ENCODE results near the gene DEPDC5. TPM values are rescaled to one million over a fixed set of nuclear protein-coding genes. Genes with fewer than 3 reads are reported as not detected.

The DEPDC5 gene
- total RNA-seq, 1 experiment from 2014 or later = 7.8 TPM

DNA sequence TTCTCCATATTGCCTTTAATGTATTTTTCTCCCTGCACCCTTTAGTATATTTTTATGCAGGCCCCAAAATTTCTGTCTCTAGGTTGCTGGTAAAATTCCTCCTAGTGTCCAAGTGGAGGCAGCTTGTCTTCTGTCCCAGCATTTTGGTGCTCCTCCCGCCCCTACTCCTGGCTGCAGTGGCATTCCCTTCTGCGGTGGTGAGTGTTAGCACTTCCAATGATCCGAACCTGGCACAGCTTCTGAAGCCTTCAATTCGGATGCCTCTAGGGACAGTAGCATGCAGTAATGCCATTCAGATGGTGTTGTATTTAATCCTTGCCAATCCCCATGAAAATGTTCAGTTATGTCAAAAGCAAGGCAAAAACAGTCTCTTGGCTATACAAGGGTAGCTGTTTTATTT lies 196.4 kb downstream of the DEPDC5 start:
- no peak for DNase-seq (ENCODE audit: low read depth)

- DNase-seq (ENCODE audit: low read depth) = no peak
These were observed 197.6 kb downstream of the DEPDC5 start for GRCh38 chr22:31951194-31952093.

DNA sequence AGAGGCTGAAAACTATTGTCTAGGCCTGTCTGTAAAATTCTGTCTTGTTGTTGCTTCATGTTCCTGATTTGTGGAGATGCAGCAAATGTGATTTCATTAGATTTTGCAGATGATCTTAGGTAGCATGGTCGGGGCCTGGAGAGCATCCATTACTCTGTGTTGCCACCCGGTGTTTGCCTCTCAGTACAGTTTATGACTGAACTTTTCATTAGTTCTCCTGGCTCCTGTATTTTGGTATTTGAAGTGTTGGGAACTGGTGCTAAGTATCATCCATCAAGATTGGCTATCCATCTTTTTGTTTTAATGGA lies 198.2 kb downstream of the DEPDC5 start:
- no peak for DNase-seq (ENCODE audit: low read depth)

GRCh38 chr22:31952472-31952871 lies 198.7 kb downstream of the DEPDC5 start:
- peak; percentile 51 for DNase-seq (ENCODE audit: low read depth)

- DNase-seq (ENCODE audit: low read depth) = no peak
These were observed 199.4 kb downstream of the DEPDC5 start for GRCh38 chr22:31953261-31953660.

GRCh38 chr22:31954535-31955523 lies 201.0 kb downstream of the DEPDC5 start:
- DNase-seq (ENCODE audit: low read depth) = peak; percentile 31

DNA sequence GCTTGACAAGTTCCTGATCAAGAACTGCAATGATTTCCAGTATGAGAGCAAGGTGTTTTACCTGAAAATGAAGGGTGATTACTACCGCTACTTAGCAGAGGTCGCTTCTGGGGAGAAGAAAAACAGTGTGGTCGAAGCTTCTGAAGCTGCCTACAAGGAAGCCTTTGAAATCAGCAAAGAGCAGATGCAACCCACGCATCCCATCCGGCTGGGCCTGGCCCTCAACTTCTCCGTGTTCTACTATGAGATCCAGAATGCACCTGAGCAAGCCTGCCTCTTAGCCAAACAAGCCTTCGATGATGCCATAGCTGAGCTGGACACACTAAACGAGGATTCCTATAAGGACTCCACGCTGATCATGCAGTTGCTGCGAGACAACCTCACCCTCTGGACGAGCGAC lies 202.5 kb downstream of the DEPDC5 start:
- DNase-seq (ENCODE audit: low read depth) = no peak

Other genes starting within 250 kb of the DEPDC5 start
- 16.7 and 16.9 TPM in 2 replicates for gene PISD, start 91.8 kb upstream of the DEPDC5 start, total RNA-seq (2014; rRNA removed; shearing (Covaris generic))
- 8.4 TPM in 2 replicates for gene PRR14L, start 3.9 kb upstream of the DEPDC5 start, total RNA-seq (2014; rRNA removed; shearing (Covaris generic))
- gene YWHAH, start 190.5 kb downstream of the DEPDC5 start, total RNA-seq (2014; rRNA removed; shearing (Covaris generic)) = 170 and 176 TPM in 2 replicates